GM13976 (cell line): ENCODE results near the gene STARD3.

ENCODE experiments used
- DNase-seq: peaks from one replicate; pipeline ENCODE4 v3.0.0; 2012; ENCODE audit warnings: low spot score
- CTCF ChIP-seq: IDR thresholded peaks from 2 replicates; pipeline ENCODE4 v1.5.1; 2012; ENCODE audit warnings: borderline replicate concordance, mild to moderate bottlenecking; ENCODE audit not compliant: insufficient read depth; ENCODE audit errors: extremely low read depth, missing control alignments, control extremely low read depth
- in situ Hi-C: fragments of 300-500 bp; cut with MboI; formaldehyde crosslinking; loops from one replicate; pipeline ENCODE4 v1.12.0; 2022; ENCODE audit warnings: low sequenced_read_pairs, mixed read lengths, inconsistent platforms; ENCODE audit not compliant: unreplicated experiment

The STARD3 gene

GRCh38 chr17:39679521-39680192, 42.7 kb downstream of the STARD3 start:
- in situ Hi-C loops = no loop called here
- TF ChIP-seq CTCF = no peak
- no peak for DNase-seq

- in situ Hi-C loops = no loop called here
- no peak for DNase-seq
- TF ChIP-seq CTCF = no peak
Observed at GRCh38 chr17:39683295-39683939, 46.5 kb downstream of the STARD3 start.

- in situ Hi-C loops = no loop called here
- TF ChIP-seq CTCF = no peak
- DNase-seq = no peak
Observed at GRCh38 chr17:39684369-39685192, 47.6 kb downstream of the STARD3 start.

- DNase-seq = no peak
- no peak for TF ChIP-seq CTCF
- in situ Hi-C loops = no loop called here
Observed at GRCh38 chr17:39687101-39687545, 50.2 kb downstream of the STARD3 start.

- peak; percentile 95 for DNase-seq
- no peak for TF ChIP-seq CTCF
- in situ Hi-C loops = no loop called here
Observed at GRCh38 chr17:39687546-39688474, 50.9 kb downstream of the STARD3 start, which contains the start of gene PGAP3. Gene PGAP3, minus strand, starts transcription at chr17:39688057. Its CDS starts 43 bp downstream, at chr17:39688014.
